Measurements from ENCODE around the gene CEP112. TPM values are rescaled to one million over a fixed set of nuclear protein-coding genes. Genes with fewer than 3 reads are reported as not detected.

Gene CEP112
- total RNA-seq, 1 donor from 2014 or later: 8.5 TPM

DNA sequence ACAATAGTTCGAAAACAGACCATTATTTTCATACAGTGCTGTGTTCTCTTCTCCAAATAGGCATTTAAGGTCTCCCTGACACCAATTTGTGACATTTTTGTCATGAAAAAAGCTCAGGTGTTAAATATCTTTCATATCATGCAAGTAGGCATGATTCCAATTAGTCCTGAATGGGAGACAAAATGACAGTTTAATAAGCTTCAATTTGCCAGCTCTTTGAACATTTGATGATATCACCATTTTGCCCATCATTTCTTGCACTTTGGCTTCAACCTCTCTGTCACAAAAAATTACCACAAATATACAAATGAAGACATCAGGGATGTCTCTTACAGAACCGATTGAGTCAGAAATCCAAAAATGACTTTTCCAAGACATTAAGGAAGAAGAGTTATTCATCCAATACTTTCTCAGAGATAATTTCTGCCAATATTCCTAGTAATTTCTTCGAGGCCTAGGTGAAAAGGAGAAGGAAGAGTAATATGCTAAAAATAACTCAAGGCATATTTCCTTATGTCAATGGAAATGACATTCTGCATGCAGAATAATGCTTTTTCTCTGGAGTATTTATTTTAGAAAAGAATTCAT lies 298.1 kb downstream of the CEP112 start:
- DNase-seq (ENCODE audit: low read depth in 2 of 2): no peak

DNA sequence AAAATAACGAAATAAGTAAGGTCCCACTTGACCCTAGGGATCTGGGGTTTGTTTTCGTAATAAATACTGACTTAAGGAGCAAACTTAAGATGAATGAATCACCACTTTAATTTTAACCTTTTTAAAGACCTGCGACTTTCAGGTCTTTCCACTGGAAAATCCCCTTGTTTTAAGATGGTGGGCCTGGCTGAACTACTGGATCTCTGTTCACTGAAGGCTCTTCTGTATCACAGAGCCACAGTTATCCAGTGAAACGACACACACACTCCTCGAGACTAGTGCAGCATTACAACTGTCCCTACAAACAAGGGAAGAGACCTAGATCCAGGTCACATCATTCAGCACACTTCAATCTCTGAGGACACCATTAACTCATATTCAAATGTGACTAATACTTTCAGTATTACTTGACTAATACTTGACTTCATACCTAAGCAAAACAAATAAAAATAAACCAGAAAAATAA lies 299.0 kb downstream of the CEP112 start:
- no peak for DNase-seq (ENCODE audit: low read depth in 2 of 2)

DNA sequence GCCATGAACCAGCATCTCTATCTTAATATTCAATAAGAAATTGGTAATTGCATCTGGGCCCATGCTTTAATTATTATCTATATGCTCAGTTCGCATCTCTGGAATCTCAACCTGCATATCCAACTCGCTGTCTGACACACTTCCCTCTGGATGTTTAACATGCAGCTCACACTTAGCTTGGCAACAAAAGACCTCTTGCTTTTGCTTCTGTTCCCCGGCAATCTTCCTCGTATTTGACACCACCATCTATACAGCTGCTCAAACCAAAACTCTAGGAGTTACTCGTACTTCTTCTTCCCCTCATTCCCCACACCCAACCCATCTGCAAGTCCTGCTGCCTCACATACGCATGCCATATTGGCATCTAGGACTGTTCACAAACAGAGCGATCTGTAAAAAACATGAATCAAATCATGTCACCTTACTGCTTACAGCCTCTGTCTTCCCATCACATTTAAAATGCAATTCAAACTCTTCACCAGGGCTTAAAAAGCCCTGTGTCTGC lies 300.6 kb downstream of the CEP112 start:
- DNase-seq (ENCODE audit: low read depth in 2 of 2): no peak

DNA sequence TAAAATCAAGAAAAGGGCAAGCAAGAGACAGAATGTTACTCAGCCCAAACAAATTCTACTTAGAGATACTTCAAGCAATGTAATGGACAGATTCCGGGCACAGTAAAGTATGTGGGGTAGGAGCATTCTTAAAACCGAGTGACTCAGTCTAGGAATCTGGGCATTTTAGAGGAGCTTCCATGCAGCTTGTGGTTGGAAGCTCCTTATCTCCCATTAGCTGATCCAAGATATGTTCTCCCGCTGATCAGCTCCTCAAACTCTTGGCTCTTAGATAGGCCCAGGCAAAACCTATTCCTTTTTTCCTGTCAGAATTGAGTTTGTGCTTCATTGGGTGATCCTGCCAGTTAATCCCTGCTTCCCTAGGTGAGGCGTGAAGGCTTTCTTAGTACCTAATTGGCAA lies 303.3 kb downstream of the CEP112 start:
- no peak for DNase-seq (ENCODE audit: low read depth in 2 of 2)

DNA sequence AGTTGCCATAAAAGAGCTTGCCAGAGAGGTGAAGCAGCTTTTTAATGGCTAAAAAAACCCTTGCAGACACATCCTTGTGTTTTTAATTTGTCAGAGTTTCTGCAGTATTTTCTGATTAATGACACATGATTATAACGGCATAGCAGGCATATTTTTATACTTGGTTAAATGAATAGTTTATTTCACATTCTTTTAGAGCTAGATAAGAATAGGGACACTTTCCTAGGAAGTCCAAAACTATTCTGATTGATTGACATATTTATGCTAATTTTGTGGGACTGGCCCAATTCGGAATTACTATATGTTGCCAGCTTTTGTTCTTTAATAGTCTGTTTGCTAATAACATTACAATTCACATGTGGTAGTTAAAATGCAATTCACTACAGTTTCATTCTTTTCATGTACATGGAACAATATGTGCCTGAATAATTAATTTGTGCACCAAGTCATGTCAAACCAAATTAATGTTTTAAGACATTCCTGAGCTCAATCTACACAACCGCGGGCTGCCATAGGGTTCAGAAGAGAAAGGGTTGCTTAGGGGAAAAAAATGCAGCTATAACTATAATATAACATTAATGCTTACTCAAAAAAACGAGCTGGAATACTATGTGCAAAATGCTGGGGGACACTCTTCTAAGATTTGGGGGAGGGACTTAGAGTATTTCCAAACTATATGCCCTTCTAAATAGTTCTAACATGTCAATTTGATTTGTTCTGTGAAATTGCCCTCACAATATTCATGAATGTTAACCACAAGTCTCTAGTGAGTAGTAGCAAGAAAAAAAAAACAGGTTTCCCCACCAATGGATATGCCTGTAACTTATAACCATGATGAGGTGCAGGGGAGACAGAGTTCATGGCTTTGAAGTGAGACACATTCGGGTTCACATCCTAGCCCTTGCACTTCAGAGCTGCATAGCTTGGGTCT lies 305.4 kb downstream of the CEP112 start:
- DNase-seq (ENCODE audit: low read depth in 2 of 2): no peak

DNA sequence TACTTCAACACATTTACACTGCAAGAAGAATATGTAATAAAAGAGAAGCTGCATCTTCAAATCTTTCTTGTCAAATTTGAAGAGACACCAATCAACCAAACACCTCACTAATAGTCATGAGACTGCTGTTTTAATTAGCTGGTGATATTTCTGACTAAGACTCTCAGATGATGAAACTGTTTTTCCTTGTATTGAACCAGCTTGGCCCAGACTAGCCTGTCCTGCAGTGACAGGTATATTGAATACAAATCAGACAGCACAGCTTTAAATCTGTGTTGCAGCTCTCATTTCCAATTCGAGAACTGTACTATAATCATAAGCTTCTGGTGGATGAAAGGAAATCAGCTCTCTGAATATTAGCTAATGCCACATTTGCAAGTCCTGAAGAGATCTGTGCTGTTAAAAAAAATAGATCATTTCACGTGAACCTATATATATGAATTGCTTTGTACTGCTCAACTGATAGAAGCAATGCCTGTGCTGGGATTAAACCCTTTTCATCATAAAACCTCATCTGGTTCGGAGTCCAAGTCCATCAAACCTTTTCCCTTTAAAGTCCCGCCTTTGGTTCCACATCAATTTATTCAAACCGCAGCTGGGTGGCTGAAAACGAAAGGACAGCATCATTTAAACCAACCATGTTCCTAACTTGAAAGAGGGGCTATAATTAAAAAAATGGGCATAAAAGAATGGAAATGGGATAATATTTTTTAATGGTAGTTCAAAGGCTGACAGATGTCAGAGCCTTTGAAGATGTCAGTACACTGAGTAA lies 306.2 kb downstream of the CEP112 start:
- DNase-seq (ENCODE audit: low read depth in 2 of 2): no peak

DNA sequence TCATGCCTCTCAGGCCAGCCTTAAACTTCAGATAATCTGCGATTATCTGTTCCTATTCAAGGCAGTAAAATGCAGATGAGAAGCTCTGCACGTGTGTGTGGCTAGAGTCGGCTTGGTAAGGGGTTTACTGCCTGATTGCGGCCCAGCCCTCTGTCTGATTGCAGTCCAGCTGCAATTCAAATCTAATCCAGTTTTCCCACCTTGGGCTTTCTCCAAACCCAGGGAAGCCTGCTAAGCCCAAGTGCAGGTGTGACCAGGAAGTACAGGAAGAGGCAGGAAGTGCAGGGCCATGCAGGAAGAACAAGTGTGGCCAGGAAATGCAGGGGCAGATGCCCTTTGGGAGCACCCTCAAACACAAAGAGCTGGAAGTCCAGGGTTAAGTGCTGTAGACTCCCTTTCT lies 314.9 kb downstream of the CEP112 start:
- DNase-seq (ENCODE audit: low read depth in 2 of 2): no peak

DNA sequence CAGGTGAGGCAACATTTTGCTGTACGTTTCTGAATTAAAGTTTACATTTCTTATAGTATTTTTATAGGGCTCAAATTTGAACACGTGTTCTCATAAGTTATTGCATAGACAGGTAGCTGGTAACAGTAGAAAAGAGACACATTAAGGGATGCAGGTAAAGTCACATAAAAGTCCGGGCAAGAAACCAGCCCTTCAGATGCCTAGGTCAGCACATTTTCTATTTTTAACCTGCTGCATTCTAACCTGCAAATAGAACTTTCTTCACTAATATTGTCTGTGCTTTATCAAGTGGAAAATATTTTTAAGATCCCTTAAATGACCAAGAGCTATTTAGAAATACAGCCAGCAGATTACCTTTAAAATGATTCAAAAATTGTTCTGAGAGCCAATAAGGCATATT lies 323.1 kb downstream of the CEP112 start:
- DNase-seq (ENCODE audit: low read depth in 2 of 2): no peak

DNA sequence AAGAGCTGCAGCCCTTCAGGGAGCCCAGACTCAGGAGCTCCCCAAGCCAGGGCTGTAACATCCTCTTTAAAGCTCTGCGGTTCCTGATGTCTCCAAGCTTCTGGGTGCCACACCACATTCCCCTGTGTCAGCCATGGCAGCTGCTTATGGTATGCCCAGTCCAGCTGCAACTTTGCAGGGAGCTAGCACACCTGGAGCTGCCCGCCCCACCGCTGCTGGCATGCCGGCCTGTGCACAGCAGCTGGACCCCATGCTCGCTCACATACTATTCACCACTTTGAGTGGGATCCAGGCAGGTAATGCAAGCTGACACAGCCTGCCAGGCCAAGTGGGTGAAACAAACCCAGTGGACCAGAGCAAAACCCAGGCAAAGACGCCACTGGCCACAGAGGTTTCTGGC lies 324.9 kb downstream of the CEP112 start:
- no peak for DNase-seq (ENCODE audit: low read depth in 2 of 2)

DNA sequence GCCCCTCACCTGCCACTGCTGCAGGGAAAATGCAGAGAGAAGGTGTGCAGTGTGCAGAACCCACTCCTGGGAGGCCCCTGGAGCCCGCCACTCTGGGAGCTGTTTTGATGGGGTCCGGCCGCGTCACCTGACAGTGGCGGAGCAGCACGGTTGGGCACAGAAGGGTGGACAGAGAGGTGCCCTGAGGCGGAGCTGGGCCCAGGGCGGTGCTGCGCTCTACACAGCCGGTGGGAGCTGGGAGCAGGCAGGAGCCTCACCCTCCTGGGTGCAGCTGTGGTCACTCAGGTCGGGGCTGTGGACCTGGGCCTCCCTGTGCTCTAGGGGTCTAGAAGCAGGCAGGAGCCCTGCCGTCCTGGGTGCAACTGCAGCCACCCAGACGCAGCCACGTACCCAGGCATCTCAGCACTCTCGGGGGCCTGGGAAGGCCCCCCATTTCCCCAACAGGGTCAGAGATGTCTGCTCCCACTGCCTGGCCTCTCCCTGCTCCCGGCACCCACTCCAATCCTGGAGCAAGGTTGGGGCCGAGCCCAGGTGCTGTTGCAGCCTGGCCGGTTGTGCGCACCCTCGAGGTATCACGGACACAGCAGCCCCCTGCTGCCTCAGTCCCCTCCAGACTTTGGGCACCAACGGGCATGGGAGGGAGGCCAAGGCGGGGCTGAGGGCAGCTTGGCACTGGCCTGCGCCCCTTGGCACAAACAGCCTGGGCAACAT lies 326.1 kb downstream of the CEP112 start:
- DNase-seq (ENCODE audit: low read depth in 2 of 2): no peak

DNA sequence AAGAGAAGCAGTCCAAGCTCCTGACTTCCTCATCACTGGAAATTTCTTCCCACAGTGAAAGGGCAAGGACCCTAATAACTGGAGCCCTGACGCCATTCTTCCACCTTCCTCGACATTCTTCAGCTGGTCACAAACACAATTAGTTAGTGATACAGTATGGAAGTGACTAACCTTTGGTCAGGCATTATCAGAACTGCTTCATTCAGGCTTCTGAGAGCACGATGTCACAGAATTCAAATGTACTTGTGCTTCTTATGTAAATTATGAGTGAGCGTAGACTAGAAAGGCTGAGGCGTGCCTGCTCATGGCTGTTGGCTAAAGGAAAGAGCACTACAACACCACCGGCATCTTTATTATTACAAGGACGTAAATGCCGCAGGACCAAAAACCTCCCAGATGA lies 327.5 kb downstream of the CEP112 start:
- no peak for DNase-seq (ENCODE audit: low read depth in 2 of 2)

DNA sequence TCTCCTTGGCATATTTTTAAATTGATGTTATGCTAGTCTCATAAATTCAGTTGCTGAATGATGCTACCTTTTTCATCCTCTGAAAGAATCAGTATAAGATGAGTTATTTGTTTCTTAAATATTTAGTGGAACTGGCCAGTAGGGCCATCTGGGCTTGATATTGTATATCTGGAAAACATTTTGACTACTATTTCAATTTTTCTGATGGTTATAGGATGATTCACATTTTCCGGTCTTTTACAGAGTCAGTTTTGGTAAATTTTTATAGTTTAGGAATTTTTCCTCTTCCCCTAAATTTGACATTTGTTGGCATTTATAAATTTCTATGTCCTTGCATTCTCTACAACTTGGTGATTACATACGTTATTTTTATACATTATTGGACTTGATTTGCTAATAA lies 334.2 kb downstream of the CEP112 start:
- DNase-seq (ENCODE audit: low read depth in 2 of 2): no peak

DNA sequence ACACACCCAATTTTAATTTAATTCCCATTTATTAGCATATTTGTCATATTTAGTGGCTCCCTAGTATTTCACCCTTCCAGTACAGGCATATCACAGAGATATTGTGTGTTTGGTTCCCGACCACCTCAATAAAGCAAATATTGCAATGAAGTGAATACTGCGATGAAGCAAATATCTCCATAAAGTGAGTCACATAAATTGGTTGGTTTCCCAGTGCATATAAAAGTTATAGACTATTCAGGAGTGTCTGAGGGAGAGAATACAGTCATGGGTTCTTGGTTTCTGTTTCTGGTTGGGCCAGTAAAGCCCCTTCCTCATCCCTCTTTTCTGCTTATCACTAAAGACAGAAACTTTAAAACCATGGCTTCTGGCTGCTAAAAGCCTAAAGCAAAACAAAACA lies 335.1 kb downstream of the CEP112 start:
- no peak for DNase-seq (ENCODE audit: low read depth in 2 of 2)

DNA sequence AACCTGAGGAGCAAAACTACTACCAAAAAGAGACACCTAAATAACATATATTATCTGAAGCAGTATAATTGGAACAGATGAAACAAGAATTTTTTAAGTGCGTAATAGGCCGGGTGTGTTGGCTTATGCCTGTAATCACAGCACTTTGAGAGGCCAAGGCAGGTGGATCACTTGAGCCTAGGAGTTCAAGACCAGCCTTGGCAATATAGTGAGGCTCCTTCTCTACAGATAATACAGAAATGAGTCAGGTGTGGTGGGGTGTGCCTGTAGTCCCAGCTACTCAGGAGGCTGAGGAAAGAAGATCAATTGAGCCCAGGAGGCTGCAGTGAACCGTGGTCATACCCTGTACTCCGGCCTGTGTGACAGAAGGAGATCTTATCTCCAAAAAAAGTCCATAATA lies 336.3 kb downstream of the CEP112 start:
- no peak for DNase-seq (ENCODE audit: low read depth in 2 of 2)

DNA sequence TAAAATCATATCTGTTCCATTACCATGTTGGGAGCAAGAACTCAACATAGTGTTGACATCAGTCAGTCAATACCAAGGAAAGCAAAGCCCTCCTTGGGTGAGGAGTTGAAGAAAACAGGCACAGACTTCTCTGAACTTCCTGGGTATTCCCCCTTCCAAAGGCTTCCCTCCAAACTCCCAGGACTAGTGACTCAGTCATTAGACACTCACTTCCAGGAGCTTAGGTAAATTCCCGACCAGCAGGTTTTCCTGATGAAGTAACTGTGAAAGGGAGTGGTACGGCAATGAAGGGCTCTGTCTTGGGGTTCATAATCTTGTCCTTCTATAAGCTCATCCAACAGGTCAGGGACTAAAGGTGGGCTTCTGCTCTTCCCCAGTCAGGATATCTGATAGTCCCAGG lies 336.7 kb downstream of the CEP112 start:
- peak in 1 of 2 donors; percentile 79 for DNase-seq (ENCODE audit: low read depth in 2 of 2)

DNA sequence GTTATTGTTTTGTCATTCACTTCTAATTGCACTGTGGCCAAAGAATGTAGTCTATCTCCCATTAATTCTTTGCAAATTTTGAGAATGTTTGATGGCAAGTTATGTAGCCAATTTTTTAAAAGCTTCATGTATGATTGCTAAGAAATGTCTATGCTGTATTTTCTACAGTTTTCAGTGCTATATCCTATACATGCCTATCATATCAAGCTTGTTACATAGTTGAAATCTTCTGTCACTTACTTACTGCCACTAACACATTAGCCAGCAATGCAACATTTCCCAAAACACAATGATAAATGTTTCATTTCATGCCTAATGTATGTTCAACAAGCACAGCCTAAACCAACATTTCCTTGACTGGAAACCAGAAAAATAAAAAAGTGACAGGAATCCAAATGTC lies 338.1 kb downstream of the CEP112 start:
- DNase-seq (ENCODE audit: low read depth in 2 of 2): no peak

DNA sequence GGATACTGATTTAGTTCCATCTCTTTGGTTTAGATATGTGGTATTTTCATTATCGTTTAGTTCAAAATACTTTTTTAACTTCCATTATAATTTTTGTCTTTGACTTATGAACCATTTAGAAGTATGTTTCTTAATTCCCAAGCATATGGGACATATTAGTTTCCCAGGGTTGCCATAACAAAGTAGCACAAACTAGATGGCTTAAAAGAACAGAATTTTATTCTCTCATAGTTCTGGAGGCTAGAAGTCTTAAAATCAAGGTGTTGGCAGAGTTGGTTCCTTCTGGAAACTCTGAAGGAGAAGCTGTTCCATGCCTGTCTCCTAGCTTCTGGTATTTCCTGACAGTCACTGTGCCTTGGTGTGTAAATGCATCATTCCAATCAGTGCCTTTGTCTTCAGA lies 339.0 kb downstream of the CEP112 start:
- DNase-seq (ENCODE audit: low read depth in 2 of 2): no peak

DNA sequence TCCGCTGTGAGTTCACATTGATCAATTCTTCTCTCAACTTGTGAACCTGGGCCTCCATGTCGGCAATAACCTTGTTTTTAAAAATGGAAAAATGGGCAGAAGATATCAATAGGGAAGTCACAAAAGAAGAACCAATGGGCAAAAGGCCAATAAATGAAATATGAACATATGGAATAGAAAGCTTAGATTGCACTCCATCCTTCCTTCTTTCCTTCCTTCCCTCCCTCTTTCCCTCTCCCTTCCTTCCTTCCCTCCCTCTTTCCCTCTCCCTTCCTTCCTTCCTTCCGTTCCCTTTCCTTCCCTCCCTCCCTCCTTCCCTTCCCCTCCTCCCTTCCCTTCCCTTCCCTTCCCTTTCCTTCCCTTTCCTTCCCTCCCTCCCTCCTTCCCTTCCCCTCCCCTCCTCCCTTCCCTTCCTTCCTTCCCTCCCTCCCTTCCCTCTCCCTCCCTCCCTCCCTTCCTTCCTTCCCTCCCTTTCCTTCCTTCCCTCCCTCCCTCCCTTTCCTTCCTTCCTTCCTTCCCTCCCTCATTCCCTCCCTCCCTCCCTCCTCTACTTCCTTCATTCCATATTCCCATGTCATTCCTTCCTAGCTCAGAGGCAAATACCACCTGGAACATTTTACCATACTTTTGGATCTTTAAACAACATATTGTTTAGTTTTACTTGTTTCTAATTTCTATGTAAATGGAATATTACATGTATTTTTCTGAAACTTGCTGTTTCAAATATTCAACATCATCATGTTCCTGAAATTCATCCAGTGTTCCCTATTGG lies 339.8 kb downstream of the CEP112 start:
- no peak for DNase-seq (ENCODE audit: low read depth in 2 of 2)

DNA sequence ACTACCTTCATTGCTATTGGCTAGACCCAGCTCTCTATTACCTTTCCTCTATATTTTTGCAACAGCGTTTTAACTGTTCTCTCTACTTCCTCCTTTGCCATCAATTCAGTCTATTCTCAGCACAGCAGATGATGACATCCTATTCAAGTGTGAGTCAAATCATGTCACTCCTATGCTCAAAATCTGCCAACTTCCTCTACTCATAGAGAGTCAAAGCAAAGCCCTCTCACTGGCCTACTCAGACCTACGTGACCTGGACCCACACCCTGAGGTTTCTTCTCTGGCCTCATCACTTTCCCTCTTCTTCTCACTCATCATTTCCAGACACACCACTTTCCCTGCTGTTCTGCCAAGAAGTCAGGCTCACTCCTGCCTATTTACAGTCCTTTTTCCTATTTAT lies 341.4 kb downstream of the CEP112 start:
- peak; percentile 18 to 61 for DNase-seq (ENCODE audit: low read depth in 2 of 2)

DNA sequence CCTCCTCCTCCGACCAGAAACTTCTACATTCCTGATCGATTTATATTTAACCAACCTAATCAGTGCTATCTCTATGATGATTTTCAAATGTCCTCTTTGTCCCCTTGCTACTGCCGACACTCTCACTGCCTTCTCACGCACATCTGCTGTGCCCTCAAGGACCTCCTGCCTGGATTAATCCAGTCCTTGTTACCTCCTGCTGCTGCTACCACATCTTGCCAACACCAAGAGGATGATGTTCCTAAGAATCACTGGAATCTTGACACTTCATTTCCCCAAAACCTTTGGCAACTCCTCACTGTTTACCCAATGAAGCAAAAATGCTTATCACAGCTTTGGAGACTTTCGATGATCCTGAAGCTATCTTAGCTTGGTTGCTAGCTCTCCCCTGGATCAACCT lies 343.2 kb downstream of the CEP112 start:
- no peak for DNase-seq (ENCODE audit: low read depth in 2 of 2)

DNA sequence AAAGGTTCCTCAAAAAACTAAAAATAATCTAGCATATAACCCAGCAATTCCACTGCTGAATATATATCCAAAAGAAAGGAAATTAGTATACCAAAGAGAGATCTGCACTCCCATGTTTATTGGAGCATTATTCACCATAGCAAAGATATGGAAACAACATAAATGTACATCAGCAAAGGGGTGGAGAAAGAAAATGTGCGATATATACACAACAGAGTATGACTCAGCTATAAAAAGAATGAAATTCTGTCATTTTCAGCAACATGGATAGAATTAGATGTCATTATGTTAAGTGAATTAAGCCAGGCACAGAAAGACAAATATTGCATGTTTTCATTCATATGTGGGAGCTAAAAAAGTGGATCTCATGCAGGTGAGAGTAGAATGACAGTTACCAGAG lies 350.8 kb downstream of the CEP112 start:
- DNase-seq (ENCODE audit: low read depth in 2 of 2): no peak
